Sigmoid colon (tissue), 7 donors: ENCODE data around the gene OGFOD1. TPM values are rescaled to one million over a fixed set of nuclear protein-coding genes. Genes with fewer than 3 reads are reported as not detected.

Experiments used
- DNase-seq: peaks from one replicate; pipeline ENCODE4 v3.0.0-alpha.2; 2019
- H3K27ac ChIP-seq, 4 donors: fragments of 200-600 bp; sonication (generic); one replicate each; pipeline ENCODE4 v1.5.1; 2016 to 2019; ENCODE audit warnings: mild to moderate bottlenecking in 1 of 4
- H3K27me3 ChIP-seq, 3 donors: fragments of 200-600 bp; sonication (generic); one replicate each; pipeline ENCODE4 v1.5.1; 2019; ENCODE audit warnings: mild to moderate bottlenecking in 1 of 3
- H3K36me3 ChIP-seq, 4 donors: fragments of 200-600 bp; sonication (generic); one replicate each; pipeline ENCODE4 v1.5.1; 2016 to 2019
- H3K4me1 ChIP-seq, 4 donors: fragments of 200-600 bp; sonication (generic); one replicate each; pipeline ENCODE4 v1.5.1; 2017 to 2019
- H3K4me3 ChIP-seq, 4 donors: fragments of 200-600 bp; sonication (generic); one replicate each; pipeline ENCODE4 v1.5.1; 2017 to 2019; ENCODE audit warnings: mild to moderate bottlenecking in 2 of 4, moderate library complexity in 1 of 4
- H3K9me3 ChIP-seq, 4 donors: fragments of 200-600 bp in 3 of 4; sonication (generic) in 3 of 4; one replicate each; pipeline versions ENCODE4 v1.5.1 to v1.6.1; 2013 to 2019
- CTCF ChIP-seq, 4 experiments: fragments of 450-650 bp in 3 of 4; fragments of 200-600 bp in 1 of 4; IDR thresholded peaks; one replicate each; pipeline ENCODE4 v1.5.1; 2016 to 2019; ENCODE audit warnings: antibody characterized with exemption in 4 of 4, mild to moderate bottlenecking in 3 of 4, moderate library complexity in 2 of 4
- EP300 ChIP-seq, 4 donors: sonication (generic); formaldehyde crosslinking; IDR thresholded peaks; one replicate each; pipeline ENCODE4 v1.6.1; 2017; ENCODE audit warnings: antibody characterized with exemption in 4 of 4
- POLR2A ChIP-seq, 2 donors: fragments of 450-650 bp; IDR thresholded peaks; one replicate each; pipeline ENCODE4 v1.6.1; 2016; ENCODE audit warnings: antibody characterized with exemption in 2 of 2, mild to moderate bottlenecking in 2 of 2, moderate library complexity in 2 of 2
- POLR2AphosphoS5 ChIP-seq, 4 donors: sonication (generic); formaldehyde crosslinking; IDR thresholded peaks; one replicate each; pipeline ENCODE4 v1.6.1; 2017; ENCODE audit warnings: antibody characterized with exemption in 4 of 4
- WGBS, 2 donors: extraction: QIAGEN DNeasy Blood & Tissue Kit; methylation state at CpG; one replicate each; pipeline ENCODE4 v1.1.7; 2013; 5-methylcytosine and 5-hydroxymethylcytosine counted together
- intact Hi-C: fragments of 100-400 bp; cut with DNase I; formaldehyde crosslinking; loops from one replicate; pipeline ENCODE4 v1.15.1; 2023
- polyA plus RNA-seq, 3 donors: library from polyadenylated mRNA; stranded (reverse); fragments of 200-250 nt; gene quantifications; one replicate each; pipeline ENCODE4 v1.2.3, GENCODE V29; 2013
- total RNA-seq, 4 donors: library from RNA; depleted of rRNA; stranded (reverse); fragments of >200 nt; gene quantifications; one replicate each; pipeline ENCODE4 v1.1.0, GENCODE V29; 2016
- donor health status: healthy with polysubstance abuse.
- donor health status: Bipolar disorder and iron deficiency.
- donor health status: healthy.

Gene OGFOD1
- total and polyA plus RNA-seq, 7 donors, result 6.6 to 34.1 (median 15.8) TPM

DNA sequence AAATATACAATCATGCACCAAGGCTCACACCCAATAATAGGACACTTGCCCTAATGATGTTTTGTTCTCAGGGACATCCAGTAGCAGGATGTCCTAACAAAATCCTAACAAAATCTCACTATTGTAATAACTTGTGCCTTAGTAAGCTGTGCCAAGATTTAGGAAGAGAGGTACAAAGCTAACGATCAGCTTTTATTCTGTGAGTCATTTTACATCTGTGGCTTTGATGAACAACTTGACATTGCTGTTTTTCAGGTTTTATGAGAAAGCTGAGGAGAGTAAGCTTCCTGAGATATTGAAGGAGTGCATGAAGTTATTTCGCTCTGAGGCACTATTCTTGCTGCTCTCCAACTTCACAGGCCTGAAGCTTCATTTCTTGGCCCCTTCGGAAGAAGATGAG is 18.9 kb downstream of the OGFOD1 start:
- Histone ChIP-seq H3K4me3 (no peak overlapping the region), H3K36me3 (peaks cover 13 to 98% (median 56%) of the 10 kb centered on the region in 4 donors), H3K9me3 (no peaks in the 10 kb centered on the region), H3K27ac (no peak overlapping the region), H3K27me3 (no peaks in the 10 kb centered on the region), H3K4me1 (no peaks in the 10 kb centered on the region)
- no peak for DNase-seq
- TF ChIP-seq CTCF (IDR thresholded peaks at IDR 0.05) (no peak), POLR2AphosphoS5 (IDR thresholded peaks at IDR 0.05) (no peak), EP300 (IDR thresholded peaks at IDR 0.05) (no peak), POLR2A (IDR thresholded peaks at IDR 0.05) (no peak)
- WGBS, 2 donors, result 87 to 95% methylated on average over 3 of the region's 3 CpGs
- intact Hi-C loops, result no loop called here

DNA sequence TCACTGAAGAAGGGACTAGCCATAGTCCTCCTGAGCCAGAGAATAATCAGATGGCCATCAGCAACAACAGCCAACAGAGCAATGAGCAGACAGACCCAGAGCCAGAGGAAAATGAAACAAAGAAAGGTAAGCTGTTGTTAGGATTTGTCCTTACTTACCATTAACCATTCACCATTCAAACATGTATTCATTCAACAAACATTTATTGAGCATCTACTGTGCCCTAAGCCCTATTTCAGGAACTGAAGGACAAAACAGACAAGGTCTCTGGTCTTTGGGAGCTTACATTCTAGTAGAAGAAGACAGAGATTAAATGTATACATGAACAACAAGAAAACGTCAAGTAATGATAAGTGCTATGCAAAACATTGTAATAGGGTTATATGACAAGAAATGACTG is 19.3 kb downstream of the OGFOD1 start:
- H3K4me1 ChIP-seq, result no peaks in the 10 kb centered on the region
- no peak for TF ChIP-seq CTCF (IDR thresholded peaks at IDR 0.05)
- no peak for TF ChIP-seq POLR2AphosphoS5 (IDR thresholded peaks at IDR 0.05)
- no peak for TF ChIP-seq POLR2A (IDR thresholded peaks at IDR 0.05)
- no peak for TF ChIP-seq EP300 (IDR thresholded peaks at IDR 0.05)
- no peak for DNase-seq
- no peaks in the 10 kb centered on the region for H3K27me3 ChIP-seq
- H3K9me3 ChIP-seq, result no peaks in the 10 kb centered on the region
- H3K4me3 ChIP-seq, result no peak overlapping the region
- H3K36me3 ChIP-seq, result peaks cover 13 to 98% (median 59%) of the 10 kb centered on the region in 4 donors
- no peak overlapping the region for H3K27ac ChIP-seq
- intact Hi-C loops, result no loop called here
- 91 to 93% methylated on average over 1 of the region's 1 CpG for WGBS, 2 donors

DNA sequence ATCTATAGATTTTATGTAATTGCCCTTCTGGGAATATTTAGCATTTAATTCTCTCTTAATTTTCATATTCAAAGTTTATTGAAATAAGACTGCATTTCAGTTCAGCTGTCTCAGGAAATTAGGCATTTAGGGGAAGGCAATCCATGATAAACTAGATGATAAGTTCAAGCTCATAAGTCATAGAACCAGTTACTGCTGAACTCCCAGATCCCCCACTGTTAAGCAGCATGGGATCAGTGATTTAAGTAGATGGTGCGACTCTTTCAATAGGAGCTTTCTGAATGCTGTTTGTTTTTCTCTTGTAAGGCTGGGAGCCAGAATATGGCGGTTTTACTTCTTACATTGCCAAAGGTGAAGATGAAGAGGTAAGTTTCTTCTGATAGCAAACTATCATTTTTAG is 23.8 kb downstream of the OGFOD1 start:
- TF ChIP-seq EP300 (IDR thresholded peaks at IDR 0.05), result no peak
- no peak for TF ChIP-seq POLR2A (IDR thresholded peaks at IDR 0.05)
- no peak for TF ChIP-seq POLR2AphosphoS5 (IDR thresholded peaks at IDR 0.05)
- Histone ChIP-seq H3K9me3 (no peaks in the 10 kb centered on the region), H3K4me1 (no peaks in the 10 kb centered on the region), H3K27me3 (no peaks in the 10 kb centered on the region), H3K27ac (no peak overlapping the region), H3K4me3 (no peak overlapping the region), H3K36me3 (peaks cover 13 to 98% (median 39%) of the 10 kb centered on the region in 4 donors)
- no peak for DNase-seq
- WGBS, 2 donors, result 94% methylated on average over 2 of the region's 2 CpGs
- intact Hi-C loops, result no loop called here

GRCh38 chr16:56477096-56477878 is 25.9 kb downstream of the OGFOD1 start:
- Histone ChIP-seq H3K36me3 (peaks cover 8 to 98% (median 24%) of the 10 kb centered on the region in 4 donors), H3K27ac (no peak overlapping the region), H3K27me3 (no peaks in the 10 kb centered on the region), H3K9me3 (no peaks in the 10 kb centered on the region), H3K4me3 (no peak overlapping the region), H3K4me1 (no peaks in the 10 kb centered on the region)
- no peak for TF ChIP-seq EP300 (IDR thresholded peaks at IDR 0.05)
- TF ChIP-seq POLR2AphosphoS5 (IDR thresholded peaks at IDR 0.05), result no peak
- TF ChIP-seq CTCF (IDR thresholded peaks at IDR 0.05), result no peak
- TF ChIP-seq POLR2A (IDR thresholded peaks at IDR 0.05), result no peak
- intact Hi-C loops, result no loop called here
- 89 to 91% methylated on average over 2 of the region's 2 CpGs for WGBS, 2 donors
- DNase-seq, result no peak

GRCh38 chr16:56478281-56479049 is 27.1 kb downstream of the OGFOD1 start:
- Histone ChIP-seq H3K27me3 (no peaks in the 10 kb centered on the region), H3K4me3 (no peak overlapping the region), H3K36me3 (peaks cover 12 to 98% (median 27%) of the 10 kb centered on the region in 4 donors), H3K4me1 (no peaks in the 10 kb centered on the region), H3K9me3 (no peaks in the 10 kb centered on the region), H3K27ac (no peak overlapping the region)
- intact Hi-C loops, result no loop called here
- no peak for DNase-seq
- TF ChIP-seq EP300 (IDR thresholded peaks at IDR 0.05) (no peak), POLR2AphosphoS5 (IDR thresholded peaks at IDR 0.05) (no peak), POLR2A (IDR thresholded peaks at IDR 0.05) (no peak), CTCF (IDR thresholded peaks at IDR 0.05) (no peak)
- 61 to 80% methylated on average over 2 of the region's 2 CpGs for WGBS, 2 donors
